Measurements from ENCODE around the gene ZFTA.

Gene ZFTA

GRCh38 chr11:63745304-63746170 lies 23.0 kb downstream of the ZFTA start:
- no peak for DNase-seq

- peak; percentile 57 to 64 for DNase-seq
These were observed 29.7 kb downstream of the ZFTA start for GRCh38 chr11:63738720-63739360.

- DNase-seq: no peak
These were observed 30.9 kb downstream of the ZFTA start for GRCh38 chr11:63737718-63738117.

- no peak for DNase-seq
These were observed 31.7 kb downstream of the ZFTA start for GRCh38 chr11:63736864-63737263.

GRCh38 chr11:63729326-63729725 lies 39.2 kb downstream of the ZFTA start:
- DNase-seq: no peak

GRCh38 chr11:63720611-63721010 lies 48.0 kb downstream of the ZFTA start:
- no peak for DNase-seq

GRCh38 chr11:63719987-63720386 lies 48.6 kb downstream of the ZFTA start:
- DNase-seq: no peak

GRCh38 chr11:63719001-63719400 lies 49.6 kb downstream of the ZFTA start:
- DNase-seq: no peak
